SH-SY5Y (cell line): ENCODE measurements around the gene QPCTL.

Experiments used
- GATA2 ChIP-seq: IDR thresholded peaks from 2 replicates; pipeline ENCODE4 v1.6.1; 2011; ENCODE audit warnings: mild to moderate bottlenecking, low read depth, low read length
- GATA3 ChIP-seq: IDR thresholded peaks from 2 replicates; pipeline ENCODE4 v1.6.1; 2011; ENCODE audit warnings: low read depth, mild to moderate bottlenecking, low read length, moderate library complexity

GRCh38 chr19:45660636-45661035 is 31.8 kb upstream of the QPCTL start:
- TF ChIP-seq GATA2: no peak
- no peak for TF ChIP-seq GATA3
